Esophagus squamous epithelium (tissue), 5 donors: ENCODE results near the gene SDC4. TPM values are rescaled to one million over a fixed set of nuclear protein-coding genes. Genes with fewer than 3 reads are reported as not detected.

Experiments
- DNase-seq: peaks from one replicate; lab custom pipeline; 2025; lab: John Stamatoyannopoulos, UW
- H3K27ac ChIP-seq, 4 donors: fragments of 200-600 bp; sonication (generic); one replicate each; pipeline ENCODE4 v1.5.1; 2016 to 2019; ENCODE audit warnings: mild to moderate bottlenecking in 1 of 4
- H3K27me3 ChIP-seq, 4 donors: fragments of 200-600 bp; sonication (generic); 1 replicate in 3 of 4; 2 replicates in 1 of 4; pipeline versions ENCODE4 v1.5.1 to v1.6.0; 2017 to 2021; ENCODE audit warnings: antibody characterized with exemption in 1 of 4
- H3K36me3 ChIP-seq, 3 donors: fragments of 200-600 bp; sonication (generic); one replicate each; pipeline ENCODE4 v1.5.1; 2016 to 2019
- H3K4me1 ChIP-seq, 3 donors: fragments of 200-600 bp; sonication (generic); one replicate each; pipeline ENCODE4 v1.5.1; 2017 to 2019
- H3K4me3 ChIP-seq, 4 donors: fragments of 200-600 bp; sonication (generic); 1 replicate in 3 of 4; 2 replicates in 1 of 4; pipeline ENCODE4 v1.5.1; 2016 to 2019; ENCODE audit warnings: mild to moderate bottlenecking in 2 of 4, moderate library complexity in 1 of 4
- H3K9me3 ChIP-seq, 3 donors: fragments of 200-600 bp; sonication (generic); one replicate each; pipeline ENCODE4 v1.5.1; 2016 to 2019
- POLR2A ChIP-seq, 4 donors: fragments of 450-650 bp; IDR thresholded peaks; one replicate each; pipeline ENCODE4 v1.6.1; 2017; ENCODE audit warnings: antibody characterized with exemption in 4 of 4, mild to moderate bottlenecking in 4 of 4, moderate library complexity in 3 of 4
- WGBS, 2 donors: methylation state at CpG; one replicate each; pipeline ENCODE4 v1.1.5; 2018; 5-methylcytosine and 5-hydroxymethylcytosine counted together
- intact Hi-C: fragments of 100-400 bp; cut with DNase I; formaldehyde crosslinking; loops from one replicate; pipeline ENCODE4 v1.15.0; 2022
- total RNA-seq, 4 donors: library from RNA; depleted of rRNA; stranded (reverse); fragments of >200 nt; gene quantifications; one replicate each; pipeline ENCODE4 v1.1.0, GENCODE V29; 2016
- TF ChIP-seq, protein P1 (sequence below), 6 experiments: fragments of 450-650 bp in 4 of 6; fragments of 200-600 bp in 2 of 6; sonication (generic) in 2 of 6; IDR thresholded peaks; one replicate each; pipeline ENCODE4 v1.5.1; 2016 to 2019; ENCODE audit warnings: antibody characterized with exemption in 6 of 6, mild to moderate bottlenecking in 4 of 6, moderate library complexity in 4 of 6
- donor health status: DM: yes; HTN: yes; CAD: no.

The SDC4 gene
- total RNA-seq, 4 donors from 2014 or later = 88.1 to 174 (median 120) TPM

GRCh38 chr20:45329497-45330319 lies 18.5 kb downstream of the SDC4 start:
- no peak for TF ChIP-seq POLR2A (IDR thresholded peaks at IDR 0.05)
- TF ChIP-seq, protein P1, sequence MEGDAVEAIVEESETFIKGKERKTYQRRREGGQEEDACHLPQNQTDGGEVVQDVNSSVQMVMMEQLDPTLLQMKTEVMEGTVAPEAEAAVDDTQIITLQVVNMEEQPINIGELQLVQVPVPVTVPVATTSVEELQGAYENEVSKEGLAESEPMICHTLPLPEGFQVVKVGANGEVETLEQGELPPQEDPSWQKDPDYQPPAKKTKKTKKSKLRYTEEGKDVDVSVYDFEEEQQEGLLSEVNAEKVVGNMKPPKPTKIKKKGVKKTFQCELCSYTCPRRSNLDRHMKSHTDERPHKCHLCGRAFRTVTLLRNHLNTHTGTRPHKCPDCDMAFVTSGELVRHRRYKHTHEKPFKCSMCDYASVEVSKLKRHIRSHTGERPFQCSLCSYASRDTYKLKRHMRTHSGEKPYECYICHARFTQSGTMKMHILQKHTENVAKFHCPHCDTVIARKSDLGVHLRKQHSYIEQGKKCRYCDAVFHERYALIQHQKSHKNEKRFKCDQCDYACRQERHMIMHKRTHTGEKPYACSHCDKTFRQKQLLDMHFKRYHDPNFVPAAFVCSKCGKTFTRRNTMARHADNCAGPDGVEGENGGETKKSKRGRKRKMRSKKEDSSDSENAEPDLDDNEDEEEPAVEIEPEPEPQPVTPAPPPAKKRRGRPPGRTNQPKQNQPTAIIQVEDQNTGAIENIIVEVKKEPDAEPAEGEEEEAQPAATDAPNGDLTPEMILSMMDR (IDR thresholded peaks at IDR 0.05) = no peak
- peaks cover 0 to 19% (median 0%) of the 10 kb centered on the region in 3 donors for H3K4me1 ChIP-seq
- no peaks in the 10 kb centered on the region for H3K9me3 ChIP-seq
- no peak for DNase-seq
- 71 to 76% methylated on average over 7 of the region's 7 CpGs for WGBS, 2 donors
- H3K36me3 ChIP-seq = peaks cover 37 to 100% (median 38%) of the 10 kb centered on the region in 3 donors
- peak overlapping the region in 1 of 4 donors; percentile 3 for H3K27ac ChIP-seq
- no peaks in the 10 kb centered on the region for H3K27me3 ChIP-seq
- H3K4me3 ChIP-seq = no peak overlapping the region
- intact Hi-C loops = no loop called here

DNA sequence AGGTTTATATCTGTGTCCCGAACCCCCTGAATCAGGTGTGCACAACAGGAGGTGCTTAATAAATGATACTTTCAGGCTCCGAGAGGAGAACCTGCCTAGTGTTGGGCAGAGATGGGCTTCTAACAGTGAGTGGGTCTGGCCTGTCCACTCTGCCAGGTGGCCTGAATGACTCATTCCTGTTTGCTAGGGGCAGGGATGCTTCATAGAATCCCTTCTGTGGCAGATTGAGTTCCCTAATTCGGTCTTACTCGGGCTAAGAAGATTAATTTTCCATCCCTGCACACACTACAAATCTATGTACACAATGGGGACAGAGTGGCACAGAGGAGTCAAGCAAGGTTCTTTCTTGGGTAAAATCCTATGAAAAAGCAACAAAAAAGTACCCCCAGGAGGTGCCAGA lies 19.8 kb downstream of the SDC4 start:
- intact Hi-C loops = no loop called here
- peaks cover 37 to 92% (median 39%) of the 10 kb centered on the region in 3 donors for H3K36me3 ChIP-seq
- H3K4me3 ChIP-seq = no peak overlapping the region
- TF ChIP-seq, protein P1 (IDR thresholded peaks at IDR 0.05) = no peak
- no peak for TF ChIP-seq POLR2A (IDR thresholded peaks at IDR 0.05)
- H3K27ac ChIP-seq = no peak overlapping the region
- no peaks in the 10 kb centered on the region for H3K27me3 ChIP-seq
- peaks cover 0 to 31% (median 0%) of the 10 kb centered on the region in 3 donors for H3K4me1 ChIP-seq
- no peaks in the 10 kb centered on the region for H3K9me3 ChIP-seq
- 76 to 87% methylated on average over 3 to 4 of the region's 4 CpGs for WGBS, 2 donors
- no peak for DNase-seq

DNA sequence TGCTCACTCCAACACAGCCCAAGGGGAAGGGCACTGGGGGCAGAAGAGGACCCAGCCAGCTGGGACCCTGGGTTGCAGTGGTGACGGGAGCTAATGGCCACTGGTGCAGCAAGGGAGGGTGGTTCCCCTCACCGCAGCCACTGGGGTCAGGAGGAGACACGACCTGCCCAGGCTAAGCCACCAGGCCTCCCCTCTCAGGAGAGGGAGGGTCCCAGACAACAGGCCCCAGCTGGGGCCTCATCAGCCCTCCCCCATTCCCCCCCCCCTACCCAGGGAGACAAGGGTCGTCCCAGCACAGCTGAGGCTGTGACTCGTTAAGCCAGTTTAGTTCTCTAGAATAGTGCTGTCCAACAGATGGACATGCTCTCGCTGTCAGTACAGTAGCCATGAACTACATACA lies 22.9 kb downstream of the SDC4 start:
- WGBS, 2 donors = 82 to 83% methylated on average over 1 to 2 of the region's 6 CpGs
- H3K4me3 ChIP-seq = no peak overlapping the region
- intact Hi-C loops = no loop called here
- H3K27me3 ChIP-seq = no peaks in the 10 kb centered on the region
- no peaks in the 10 kb centered on the region for H3K9me3 ChIP-seq
- peaks cover 11 to 61% (median 27%) of the 10 kb centered on the region in 3 donors for H3K36me3 ChIP-seq
- DNase-seq = no peak
- H3K4me1 ChIP-seq = peaks cover 0 to 32% (median 0%) of the 10 kb centered on the region in 3 donors
- peak overlapping the region in 1 of 4 donors; percentile 9 for H3K27ac ChIP-seq
- TF ChIP-seq POLR2A (IDR thresholded peaks at IDR 0.05) = no peak
- TF ChIP-seq, protein P1 (IDR thresholded peaks at IDR 0.05) = no peak

DNA sequence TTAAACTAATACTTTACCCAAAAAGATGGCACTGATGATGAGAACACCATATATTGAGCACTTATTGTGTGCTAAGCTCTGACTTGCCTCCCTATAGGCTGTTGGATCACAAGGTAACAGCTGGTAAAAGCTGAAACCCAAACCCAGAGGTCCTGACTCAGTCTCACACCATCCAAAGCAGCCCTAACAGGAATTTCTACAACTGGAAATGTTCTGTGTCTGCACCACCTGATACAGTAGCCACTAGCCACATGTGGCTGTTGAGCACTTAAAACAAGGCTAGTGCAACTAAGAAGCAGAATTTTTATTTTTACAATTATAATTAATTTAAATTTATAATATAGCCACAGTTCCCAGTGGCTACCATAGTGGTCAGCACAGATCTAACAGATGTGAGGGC lies 24.5 kb downstream of the SDC4 start:
- H3K9me3 ChIP-seq = no peaks in the 10 kb centered on the region
- H3K4me3 ChIP-seq = no peak overlapping the region
- no peak for DNase-seq
- peak overlapping the region in 2 of 4 donors; percentile 46 to 48 for H3K27ac ChIP-seq
- intact Hi-C loops = no loop called here
- H3K36me3 ChIP-seq = peaks cover 7 to 45% (median 10%) of the 10 kb centered on the region in 3 donors
- no peaks in the 10 kb centered on the region for H3K27me3 ChIP-seq
- H3K4me1 ChIP-seq = peaks cover 0 to 30% (median 0%) of the 10 kb centered on the region in 3 donors
- TF ChIP-seq POLR2A (IDR thresholded peaks at IDR 0.05) = no peak
- TF ChIP-seq, protein P1 (IDR thresholded peaks at IDR 0.05) = no peak

DNA sequence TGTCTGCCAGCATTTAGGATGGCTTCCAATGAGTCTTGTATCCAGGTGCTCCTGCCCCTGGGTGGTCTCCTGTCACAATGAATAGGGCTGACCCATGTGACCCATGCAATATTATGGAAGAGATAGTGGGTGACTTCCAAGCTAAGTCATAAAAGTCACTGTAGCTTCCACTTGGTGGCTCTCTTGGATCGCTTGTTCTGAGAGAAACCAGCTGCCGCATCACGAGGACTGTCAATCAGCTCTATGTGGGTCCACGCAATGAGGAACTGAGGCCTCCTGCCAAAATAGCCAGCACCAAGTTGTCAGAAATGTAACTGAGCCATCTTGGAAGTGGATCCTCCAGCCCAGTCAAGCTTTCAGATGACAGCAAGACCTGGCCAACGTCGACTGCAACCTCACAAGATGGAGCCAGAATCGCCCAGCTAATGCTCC lies 25.3 kb downstream of the SDC4 start:
- H3K27ac ChIP-seq = peak overlapping the region in 2 of 4 donors; percentile 46 to 48
- no peaks in the 10 kb centered on the region for H3K9me3 ChIP-seq
- intact Hi-C loops = no loop called here
- H3K36me3 ChIP-seq = peaks cover 7 to 37% (median 9%) of the 10 kb centered on the region in 3 donors
- WGBS, 2 donors = 49 to 53% methylated on average over 7 of the region's 7 CpGs
- DNase-seq = no peak
- TF ChIP-seq, protein P1 (IDR thresholded peaks at IDR 0.05) = peak in 4 of 6 experiments; percentile 22 to 50 (median 38)
- no peak for TF ChIP-seq POLR2A (IDR thresholded peaks at IDR 0.05)
- peaks cover 0 to 30% (median 0%) of the 10 kb centered on the region in 3 donors for H3K4me1 ChIP-seq
- H3K27me3 ChIP-seq = peaks cover 0 to 2% (median 0%) of the 10 kb centered on the region in 4 donors
- no peak overlapping the region for H3K4me3 ChIP-seq
